A673 (cell line): ENCODE results near the gene RPH3AL.
"Not testable (repeated sequence)": the region's sequence is repeated elsewhere in the genome, so short reads cannot be mapped to it uniquely, and the experiment has no call there.

Experiments
- EZH2 ChIP-seq: fragments of 200-600 bp; sonication (generic); IDR thresholded peaks from 2 replicates; pipeline ENCODE4 v1.6.1; 2017; ENCODE audit warnings: borderline replicate concordance, low read depth, mild to moderate bottlenecking, mixed read lengths, antibody characterized with exemption, low read length; ENCODE audit not compliant: poor library complexity, severe bottlenecking
- TF ChIP-seq, protein P1 (sequence below): fragments of 300-800, 200-600 bp; sonication (generic); conservative IDR thresholded peaks from 2 replicates; pipeline ENCODE4 v1.5.1; 2017; ENCODE audit warnings: low read depth, mild to moderate bottlenecking, antibody characterized with exemption, low read length, moderate library complexity, mixed read lengths

- TF ChIP-seq, protein P1, sequence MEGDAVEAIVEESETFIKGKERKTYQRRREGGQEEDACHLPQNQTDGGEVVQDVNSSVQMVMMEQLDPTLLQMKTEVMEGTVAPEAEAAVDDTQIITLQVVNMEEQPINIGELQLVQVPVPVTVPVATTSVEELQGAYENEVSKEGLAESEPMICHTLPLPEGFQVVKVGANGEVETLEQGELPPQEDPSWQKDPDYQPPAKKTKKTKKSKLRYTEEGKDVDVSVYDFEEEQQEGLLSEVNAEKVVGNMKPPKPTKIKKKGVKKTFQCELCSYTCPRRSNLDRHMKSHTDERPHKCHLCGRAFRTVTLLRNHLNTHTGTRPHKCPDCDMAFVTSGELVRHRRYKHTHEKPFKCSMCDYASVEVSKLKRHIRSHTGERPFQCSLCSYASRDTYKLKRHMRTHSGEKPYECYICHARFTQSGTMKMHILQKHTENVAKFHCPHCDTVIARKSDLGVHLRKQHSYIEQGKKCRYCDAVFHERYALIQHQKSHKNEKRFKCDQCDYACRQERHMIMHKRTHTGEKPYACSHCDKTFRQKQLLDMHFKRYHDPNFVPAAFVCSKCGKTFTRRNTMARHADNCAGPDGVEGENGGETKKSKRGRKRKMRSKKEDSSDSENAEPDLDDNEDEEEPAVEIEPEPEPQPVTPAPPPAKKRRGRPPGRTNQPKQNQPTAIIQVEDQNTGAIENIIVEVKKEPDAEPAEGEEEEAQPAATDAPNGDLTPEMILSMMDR = not testable (repeated sequence)
- TF ChIP-seq EZH2 = not testable (repeated sequence)
Observed at GRCh38 chr17:366657-367615, 14.3 kb upstream of the RPH3AL start.
